ENCODE data around the gene TTLL13. TPM values are rescaled to one million over a fixed set of nuclear protein-coding genes. Genes with fewer than 3 reads are reported as not detected.

The TTLL13 gene
- total and polyA plus RNA-seq, 2 donors (not counting 1 experiment from before 2014, with no cell fraction given), result 0.33 to 0.42 TPM

DNA sequence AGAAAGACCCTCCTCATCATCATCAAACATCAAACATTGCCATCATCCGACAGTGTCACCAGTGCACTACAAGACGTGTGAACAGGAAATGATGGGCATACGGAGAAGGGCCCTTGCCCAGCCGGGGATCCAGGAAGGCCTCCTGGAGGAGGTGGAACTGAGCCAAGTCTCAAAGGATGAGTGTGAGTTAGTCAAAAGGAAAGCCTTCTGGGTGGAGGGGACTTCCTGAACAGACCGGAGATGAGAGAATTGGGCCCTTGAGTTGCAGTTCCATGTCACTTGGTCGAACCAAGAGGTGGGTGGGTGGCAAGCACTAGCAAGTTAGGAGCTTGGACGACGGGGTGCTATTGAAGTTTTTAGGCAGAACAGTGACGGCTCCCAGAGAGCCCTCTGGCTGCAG is 39.8 kb upstream of the TTLL13 start:
- H3K9me3 Mint-ChIP-seq (ENCODE audit: insufficient read depth), result no peaks in the 10 kb centered on the region
- H4K20me1 ChIP-seq (ENCODE audit: control insufficient read depth, insufficient read depth, low read length, poor library complexity, severe bottlenecking), result peaks cover 69% of the 10 kb centered on the region
- H3K4me1 ChIP-seq (ENCODE audit: control insufficient read depth in 2 of 2, insufficient read depth in 2 of 2, low read length in 2 of 2), result peaks cover 92 to 100% of the 10 kb centered on the region in 2 donors
- peak overlapping the region; percentile 90 for H3K27ac Mint-ChIP-seq
- peak overlapping the region in 1 of 5 experiments; percentile 16 for H3K4me3 ChIP-seq (ENCODE audit: control extremely low read depth in 1 of 5, extremely low read depth in 1 of 5, insufficient read depth in 1 of 5, low read depth in 2 of 5, low read length in 4 of 5)
- ChIA-PET POLR2A (no interaction called here), CTCF (interaction anchor here (0.7 to 1.8 kb wide), 4 partner anchors 12 to 92 kb away, joined by 3 to 7 read pairs (median 6); partner anchors contain the start of genes CIB1 and GDPGP1)
- no peak overlapping the region for H2AFZ ChIP-seq (ENCODE audit: insufficient read depth, low read depth, low read length, poor library complexity, severe bottlenecking)
- peak overlapping the region; percentile 65 for H3K4me2 ChIP-seq (replicated peaks; ENCODE audit: low read depth, low read length, poor library complexity, severe bottlenecking)
- H3K79me2 ChIP-seq (ENCODE audit: control insufficient read depth, insufficient read depth, low read length), result peaks cover 92% of the 10 kb centered on the region
- 46% methylated on average over 7 of the region's 9 CpGs for WGBS (ENCODE audit: insufficient coverage)
- no peaks in the 10 kb centered on the region for H3K9me3 ChIP-seq (ENCODE audit: control extremely low read depth in 1 of 3, control insufficient read depth in 2 of 3, insufficient read depth in 1 of 3, low read length in 2 of 3)
- ATAC-seq (ENCODE audit: low read depth) (no peak), DNase-seq (no peak)
- H3K27ac ChIP-seq (ENCODE audit: low read length in 2 of 2), result peak overlapping the region in 1 of 2 donors; percentile 86
- H3K27me3 ChIP-seq (replicated peaks in 1 of 4; ENCODE audit: control extremely low read depth in 1 of 4, control insufficient read depth in 3 of 4, insufficient read depth in 4 of 4, low read length in 3 of 4), result no peaks in the 10 kb centered on the region
- TF ChIP-seq EZH2 (IDR thresholded peaks at IDR 0.05; ENCODE audit: borderline replicate concordance, insufficient read depth, low read depth, low read length, poor library complexity, severe bottlenecking) (no peak), CTCF (IDR thresholded peaks at IDR 0.05) (no peak)
- H3K27me3 Mint-ChIP-seq, result no peaks in the 10 kb centered on the region
- peaks cover 2 to 78% of the 10 kb centered on the region in 2 experiments for H3K36me3 ChIP-seq (replicated peaks in 1 of 2; ENCODE audit: control extremely low read depth in 1 of 2, control insufficient read depth in 1 of 2, extremely low read depth in 1 of 2, insufficient read depth in 2 of 2, low read length in 1 of 2)
- peaks cover 97% of the 10 kb centered on the region for H3K4me1 Mint-ChIP-seq
- intact Hi-C loops (cut with micrococcal nuclease), result no loop called here
- peak overlapping the region; percentile 76 for H3K4me3 Mint-ChIP-seq
- peak overlapping the region; percentile 23 for H3K9ac ChIP-seq (ENCODE audit: low read length)

DNA sequence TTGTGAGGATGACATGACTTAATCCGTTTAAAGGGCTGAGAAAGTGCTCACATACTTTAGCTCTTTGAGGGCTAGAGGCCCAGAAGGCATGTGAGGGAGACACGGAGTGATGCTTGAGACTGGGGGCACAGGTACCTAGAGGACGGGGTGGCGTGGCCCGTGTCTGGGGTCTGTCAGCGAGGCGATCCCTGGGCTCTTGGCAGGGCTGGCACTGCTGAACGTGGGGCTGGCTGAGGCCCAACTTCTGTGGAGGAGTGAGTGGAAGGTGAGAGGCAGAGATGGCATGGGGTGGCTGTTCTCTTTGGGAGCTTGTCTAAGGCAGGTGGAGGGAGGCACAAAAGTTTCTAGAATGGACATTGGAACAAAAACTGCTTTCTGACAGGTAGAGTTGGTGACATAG is 38.8 kb upstream of the TTLL13 start:
- peaks cover 92 to 100% of the 10 kb centered on the region in 2 donors for H3K4me1 ChIP-seq (ENCODE audit: control insufficient read depth in 2 of 2, insufficient read depth in 2 of 2, low read length in 2 of 2)
- no peaks in the 10 kb centered on the region for H3K27me3 ChIP-seq (replicated peaks in 1 of 4; ENCODE audit: control extremely low read depth in 1 of 4, control insufficient read depth in 3 of 4, insufficient read depth in 4 of 4, low read length in 3 of 4)
- H3K9me3 Mint-ChIP-seq (ENCODE audit: insufficient read depth), result no peaks in the 10 kb centered on the region
- H3K4me1 Mint-ChIP-seq, result peaks cover 95% of the 10 kb centered on the region
- peak overlapping the region; percentile 80 to 86 for H3K27ac ChIP-seq (ENCODE audit: low read length in 2 of 2)
- ATAC-seq (ENCODE audit: low read depth), result no peak
- TF ChIP-seq EZH2 (IDR thresholded peaks at IDR 0.05; ENCODE audit: borderline replicate concordance, insufficient read depth, low read depth, low read length, poor library complexity, severe bottlenecking), result no peak
- TF ChIP-seq CTCF (IDR thresholded peaks at IDR 0.05), result no peak
- H3K36me3 ChIP-seq (replicated peaks in 1 of 2; ENCODE audit: control extremely low read depth in 1 of 2, control insufficient read depth in 1 of 2, extremely low read depth in 1 of 2, insufficient read depth in 2 of 2, low read length in 1 of 2), result peaks cover 2 to 68% of the 10 kb centered on the region in 2 experiments
- H3K9ac ChIP-seq (ENCODE audit: low read length), result no peak overlapping the region
- H4K20me1 ChIP-seq (ENCODE audit: control insufficient read depth, insufficient read depth, low read length, poor library complexity, severe bottlenecking), result peaks cover 59% of the 10 kb centered on the region
- peaks cover 92% of the 10 kb centered on the region for H3K79me2 ChIP-seq (ENCODE audit: control insufficient read depth, insufficient read depth, low read length)
- DNase-seq, result no peak
- POLR2A ChIA-PET, result interaction anchor here (0.6 kb wide), 1 partner anchor 22 kb away, joined by 4 read pairs; no protein-coding TSS in a partner anchor
- intact Hi-C loops (cut with micrococcal nuclease), result loop anchor here (10.0 kb wide), 2 partner anchors 316 to 454 kb away; partner anchors contain the start of gene AP3S2
- H3K27me3 Mint-ChIP-seq, result no peaks in the 10 kb centered on the region
- peak overlapping the region; percentile 90 for H3K27ac Mint-ChIP-seq
- H2AFZ ChIP-seq (ENCODE audit: insufficient read depth, low read depth, low read length, poor library complexity, severe bottlenecking), result no peak overlapping the region
- peak overlapping the region; percentile 65 for H3K4me2 ChIP-seq (replicated peaks; ENCODE audit: low read depth, low read length, poor library complexity, severe bottlenecking)
- no peaks in the 10 kb centered on the region for H3K9me3 ChIP-seq (ENCODE audit: control extremely low read depth in 1 of 3, control insufficient read depth in 2 of 3, insufficient read depth in 1 of 3, low read length in 2 of 3)
- H3K4me3 Mint-ChIP-seq, result peak overlapping the region; percentile 76
- 95% methylated on average over 8 of the region's 8 CpGs for WGBS (ENCODE audit: insufficient coverage)
- CTCF ChIA-PET, result interaction anchor here (1.5 kb wide), 1 partner anchor 91 kb away, joined by 3 read pairs; no protein-coding TSS in a partner anchor
- no peak overlapping the region for H3K4me3 ChIP-seq (ENCODE audit: control extremely low read depth in 1 of 5, extremely low read depth in 1 of 5, insufficient read depth in 1 of 5, low read depth in 2 of 5, low read length in 4 of 5)
